Loucy (cell line): Measurements from ENCODE around the gene SIGLEC11.

Source experiments
- CTCF ChIP-seq: fragments of 200-600 bp; sonication (generic); conservative IDR thresholded peaks from 2 replicates; pipeline ENCODE4 v1.5.1; 2014; ENCODE audit warnings: mild to moderate bottlenecking, antibody characterized with exemption, low read length
- EZH2phosphoT487 ChIP-seq: fragments of 200-600 bp; IDR thresholded peaks from 2 replicates; pipeline ENCODE4 v1.6.1; 2018; ENCODE audit warnings: antibody characterized with exemption, mild to moderate bottlenecking, moderate library complexity, borderline replicate concordance

GRCh38 chr19:49932731-49933131 is 28.2 kb downstream of the SIGLEC11 start:
- TF ChIP-seq EZH2phosphoT487 = no peak
- no peak for TF ChIP-seq CTCF
